Measurements from ENCODE around the gene DDIT3. TPM values are rescaled to one million over a fixed set of nuclear protein-coding genes. Genes with fewer than 3 reads are reported as not detected.
"Not testable (repeated sequence)": the region's sequence is repeated elsewhere in the genome, so short reads cannot be mapped to it uniquely, and the experiment has no call there.

Gene DDIT3
- total RNA-seq (159 TPM), polyA plus RNA-seq (10 to 100 TPM; 17.8 to 25.3 (median 20.9) TPM)

GRCh38 chr12:57520053-57520818, at the start of gene DDIT3:
DDIT3 (minus strand) TSS chr12:57520514; CDS start chr12:57517406, 3,108 bp downstream.
- ATAC-seq (ENCODE audit: low read depth in 2 of 2) (peak; percentile 78 to 81), DNase-seq (peak; percentile 99)
- peaks cover 21% of the 10 kb centered on the region for H3K27me3 Mint-ChIP-seq
- H3K27me3 ChIP-seq (ENCODE audit: control insufficient read depth, insufficient read depth, low read length), result no peaks in the 10 kb centered on the region
- H3K36me3 ChIP-seq (ENCODE audit: control insufficient read depth, insufficient read depth, low read length), result peaks cover 35% of the 10 kb centered on the region
- peak within 1 kb of the TSS; percentile 98 for H3K4me3 ChIP-seq (ENCODE audit: low read depth, low read length)
- H3K27ac ChIP-seq (ENCODE audit: insufficient read depth, low read length, poor library complexity, severe bottlenecking), result peak within 1 kb of the TSS; percentile 98
- no peaks in the 10 kb centered on the region for H3K9me3 ChIP-seq (ENCODE audit: control insufficient read depth in 2 of 2, low read length in 2 of 2)
- peaks cover 21 to 68% (median 48%) of the 10 kb centered on the region in 4 donors for H3K4me1 Mint-ChIP-seq
- peak within 1 kb of the TSS; percentile 97 to 99 (median 98) for H3K4me3 Mint-ChIP-seq
- peaks cover 0 to 3% (median 0%) of the 10 kb centered on the region in 7 donors for H3K9me3 Mint-ChIP-seq
- peaks cover 29% of the 10 kb centered on the region for H3K36me3 Mint-ChIP-seq
- H3K27ac Mint-ChIP-seq, result peak within 1 kb of the TSS; percentile 98 to 100 (median 100)
- peaks cover 59% of the 10 kb centered on the region for H3K4me1 ChIP-seq (ENCODE audit: control insufficient read depth, insufficient read depth, low read length, poor library complexity, severe bottlenecking)

DNA sequence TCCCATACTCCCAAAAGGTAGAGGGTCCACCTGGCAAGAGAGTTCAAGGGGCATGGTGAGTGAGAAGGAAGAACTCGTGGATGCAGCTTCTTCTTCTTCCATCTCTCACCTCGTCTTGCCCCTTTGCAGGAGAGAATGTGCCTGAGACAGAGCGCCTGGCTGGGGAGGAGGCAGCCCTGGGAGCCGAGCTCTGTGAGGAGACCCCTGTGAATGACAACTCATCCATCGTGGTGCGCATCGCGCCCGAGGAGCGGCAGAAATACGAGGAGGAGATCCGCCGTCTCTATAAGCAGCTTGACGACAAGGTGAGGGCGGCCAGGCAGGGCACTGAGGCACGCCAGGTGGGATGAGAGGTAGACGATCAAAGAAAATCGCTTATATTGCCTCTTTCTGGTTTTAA, 49.5 kb upstream of the DDIT3 start:
- DNase-seq (no peak), ATAC-seq (ENCODE audit: low read depth in 2 of 2) (no peak)
- no peak overlapping the region for H3K27ac Mint-ChIP-seq
- no peaks in the 10 kb centered on the region for H3K27me3 Mint-ChIP-seq
- no peaks in the 10 kb centered on the region for H3K27me3 ChIP-seq (ENCODE audit: control insufficient read depth, insufficient read depth, low read length)
- H3K36me3 ChIP-seq (ENCODE audit: control insufficient read depth, insufficient read depth, low read length), result no peaks in the 10 kb centered on the region
- H3K4me1 Mint-ChIP-seq, result no peaks in the 10 kb centered on the region
- no peaks in the 10 kb centered on the region for H3K9me3 Mint-ChIP-seq
- H3K27ac ChIP-seq (ENCODE audit: insufficient read depth, low read length, poor library complexity, severe bottlenecking), result no peak overlapping the region
- no peaks in the 10 kb centered on the region for H3K9me3 ChIP-seq (ENCODE audit: control insufficient read depth in 2 of 2, low read length in 2 of 2)
- no peak overlapping the region for H3K4me3 ChIP-seq (ENCODE audit: low read depth, low read length)
- H3K36me3 Mint-ChIP-seq, result no peaks in the 10 kb centered on the region
- H3K4me1 ChIP-seq (ENCODE audit: control insufficient read depth, insufficient read depth, low read length, poor library complexity, severe bottlenecking), result no peaks in the 10 kb centered on the region
- no peak overlapping the region for H3K4me3 Mint-ChIP-seq

DNA sequence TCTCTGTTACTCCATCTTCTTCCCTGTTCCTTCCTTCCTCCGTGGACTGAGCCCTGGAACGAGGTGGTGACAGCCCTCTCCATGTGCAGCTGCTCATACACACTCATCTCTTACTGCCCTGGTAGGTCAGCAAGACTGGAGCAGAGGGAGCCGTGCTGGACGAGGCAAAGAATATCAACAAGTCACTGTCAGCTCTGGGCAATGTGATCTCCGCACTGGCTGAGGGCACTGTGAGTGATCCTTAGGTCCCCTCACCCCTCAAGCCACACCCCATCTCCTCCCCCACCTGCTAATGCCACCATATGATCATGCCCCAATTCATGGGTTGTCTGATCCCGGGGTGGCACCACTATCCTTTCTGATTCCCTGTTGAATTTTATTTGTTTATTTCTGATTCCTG, 48.5 kb upstream of the DDIT3 start:
- H3K27ac ChIP-seq (ENCODE audit: insufficient read depth, low read length, poor library complexity, severe bottlenecking), result no peak overlapping the region
- Mint-ChIP-seq H3K27me3 (peaks cover 3% of the 10 kb centered on the region), H3K27ac (no peak overlapping the region), H3K9me3 (no peaks in the 10 kb centered on the region), H3K4me1 (no peaks in the 10 kb centered on the region), H3K4me3 (peak overlapping the region in 1 of 4 donors; percentile 73), H3K36me3 (no peaks in the 10 kb centered on the region)
- no peaks in the 10 kb centered on the region for H3K9me3 ChIP-seq (ENCODE audit: control insufficient read depth in 2 of 2, low read length in 2 of 2)
- no peaks in the 10 kb centered on the region for H3K36me3 ChIP-seq (ENCODE audit: control insufficient read depth, insufficient read depth, low read length)
- H3K27me3 ChIP-seq (ENCODE audit: control insufficient read depth, insufficient read depth, low read length), result no peaks in the 10 kb centered on the region
- H3K4me3 ChIP-seq (ENCODE audit: low read depth, low read length), result no peak overlapping the region
- DNase-seq (no peak), ATAC-seq (ENCODE audit: low read depth in 2 of 2) (no peak)
- H3K4me1 ChIP-seq (ENCODE audit: control insufficient read depth, insufficient read depth, low read length, poor library complexity, severe bottlenecking), result no peaks in the 10 kb centered on the region

GRCh38 chr12:57564178-57564740, 43.9 kb upstream of the DDIT3 start:
- no peaks in the 10 kb centered on the region for H3K4me1 ChIP-seq (ENCODE audit: control insufficient read depth, insufficient read depth, low read length, poor library complexity, severe bottlenecking)
- Mint-ChIP-seq H3K4me1 (peaks cover 0 to 5% (median 1%) of the 10 kb centered on the region in 4 donors), H3K27me3 (peaks cover 23% of the 10 kb centered on the region), H3K4me3 (no peak overlapping the region), H3K36me3 (no peaks in the 10 kb centered on the region), H3K27ac (no peak overlapping the region), H3K9me3 (no peaks in the 10 kb centered on the region)
- ATAC-seq (ENCODE audit: low read depth in 2 of 2), result no peak
- no peak overlapping the region for H3K4me3 ChIP-seq (ENCODE audit: low read depth, low read length)
- no peak overlapping the region for H3K27ac ChIP-seq (ENCODE audit: insufficient read depth, low read length, poor library complexity, severe bottlenecking)
- H3K9me3 ChIP-seq (ENCODE audit: control insufficient read depth in 2 of 2, low read length in 2 of 2), result no peaks in the 10 kb centered on the region
- H3K36me3 ChIP-seq (ENCODE audit: control insufficient read depth, insufficient read depth, low read length), result no peaks in the 10 kb centered on the region
- H3K27me3 ChIP-seq (ENCODE audit: control insufficient read depth, insufficient read depth, low read length), result no peaks in the 10 kb centered on the region
- DNase-seq, result no peak

- Histone ChIP-seq H3K27me3 (ENCODE audit: control insufficient read depth, insufficient read depth, low read length) (no peaks in the 10 kb centered on the region), H3K9me3 (ENCODE audit: control insufficient read depth in 2 of 2, low read length in 2 of 2) (no peaks in the 10 kb centered on the region), H3K27ac (ENCODE audit: insufficient read depth, low read length, poor library complexity, severe bottlenecking) (no peak overlapping the region), H3K36me3 (ENCODE audit: control insufficient read depth, insufficient read depth, low read length) (no peaks in the 10 kb centered on the region), H3K4me3 (ENCODE audit: low read depth, low read length) (no peak overlapping the region), H3K4me1 (ENCODE audit: control insufficient read depth, insufficient read depth, low read length, poor library complexity, severe bottlenecking) (no peaks in the 10 kb centered on the region)
- DNase-seq (no peak), ATAC-seq (ENCODE audit: low read depth in 2 of 2) (no peak)
- Mint-ChIP-seq H3K4me3 (no peak overlapping the region), H3K9me3 (no peaks in the 10 kb centered on the region), H3K27ac (no peak overlapping the region), H3K36me3 (no peaks in the 10 kb centered on the region), H3K4me1 (peaks cover 0 to 5% (median 1%) of the 10 kb centered on the region in 4 donors), H3K27me3 (peaks cover 23% of the 10 kb centered on the region)
Measured at GRCh38 chr12:57563358-57563757, 43.0 kb upstream of the DDIT3 start.

GRCh38 chr12:57561117-57561516, 40.8 kb upstream of the DDIT3 start:
- not testable (repeated sequence) for H3K4me3 Mint-ChIP-seq; H3K9me3 Mint-ChIP-seq; H3K4me1 Mint-ChIP-seq; DNase-seq; H3K4me1 ChIP-seq (ENCODE audit: control insufficient read depth, insufficient read depth, low read length, poor library complexity, severe bottlenecking); H3K4me3 ChIP-seq (ENCODE audit: low read depth, low read length); H3K27ac ChIP-seq (ENCODE audit: insufficient read depth, low read length, poor library complexity, severe bottlenecking); H3K9me3 ChIP-seq (ENCODE audit: control insufficient read depth in 2 of 2, low read length in 2 of 2); H3K36me3 ChIP-seq (ENCODE audit: control insufficient read depth, insufficient read depth, low read length); H3K36me3 Mint-ChIP-seq; ATAC-seq (ENCODE audit: low read depth in 2 of 2); H3K27me3 ChIP-seq (ENCODE audit: control insufficient read depth, insufficient read depth, low read length); H3K27ac Mint-ChIP-seq
- H3K27me3 Mint-ChIP-seq, result peaks cover 23% of the 10 kb centered on the region

DNA sequence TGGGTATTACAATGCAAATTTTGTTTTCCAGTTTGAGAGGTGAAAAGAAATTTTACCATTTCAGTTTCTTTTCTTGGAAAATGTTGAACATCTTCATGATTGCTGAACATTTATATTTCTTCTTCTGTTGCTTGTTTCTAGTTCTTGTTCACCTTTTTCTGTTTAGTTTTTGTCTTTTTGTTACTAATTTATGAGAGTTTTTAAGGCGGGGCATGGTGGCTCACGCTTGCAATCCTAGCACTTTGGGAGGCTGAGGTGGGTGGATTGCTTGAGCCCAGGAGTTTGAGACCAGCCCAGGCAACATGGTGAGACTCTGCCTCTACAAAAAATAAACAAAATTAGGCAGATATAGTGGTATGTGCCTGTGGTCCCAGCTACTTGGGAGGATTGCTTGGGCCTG, 40.2 kb upstream of the DDIT3 start:
- no peak overlapping the region for H3K27ac ChIP-seq (ENCODE audit: insufficient read depth, low read length, poor library complexity, severe bottlenecking)
- no peaks in the 10 kb centered on the region for H3K4me1 ChIP-seq (ENCODE audit: control insufficient read depth, insufficient read depth, low read length, poor library complexity, severe bottlenecking)
- H3K27me3 ChIP-seq (ENCODE audit: control insufficient read depth, insufficient read depth, low read length), result no peaks in the 10 kb centered on the region
- no peak overlapping the region for H3K4me3 Mint-ChIP-seq
- no peak overlapping the region for H3K4me3 ChIP-seq (ENCODE audit: low read depth, low read length)
- no peaks in the 10 kb centered on the region for H3K36me3 Mint-ChIP-seq
- DNase-seq (no peak), ATAC-seq (ENCODE audit: low read depth in 2 of 2) (no peak)
- H3K4me1 Mint-ChIP-seq, result peaks cover 0 to 5% (median 1%) of the 10 kb centered on the region in 4 donors
- H3K27ac Mint-ChIP-seq, result no peak overlapping the region
- H3K36me3 ChIP-seq (ENCODE audit: control insufficient read depth, insufficient read depth, low read length), result no peaks in the 10 kb centered on the region
- H3K9me3 Mint-ChIP-seq, result no peaks in the 10 kb centered on the region
- H3K9me3 ChIP-seq (ENCODE audit: control insufficient read depth in 2 of 2, low read length in 2 of 2), result no peaks in the 10 kb centered on the region
- peaks cover 23% of the 10 kb centered on the region for H3K27me3 Mint-ChIP-seq

- Mint-ChIP-seq H3K27ac (peak overlapping the region in 1 of 3 donors; percentile 38), H3K27me3 (peaks cover 27% of the 10 kb centered on the region), H3K4me3 (no peak overlapping the region), H3K4me1 (peaks cover 0 to 5% (median 1%) of the 10 kb centered on the region in 4 donors), H3K9me3 (no peaks in the 10 kb centered on the region), H3K36me3 (no peaks in the 10 kb centered on the region)
- Histone ChIP-seq H3K27ac (ENCODE audit: insufficient read depth, low read length, poor library complexity, severe bottlenecking) (no peak overlapping the region), H3K4me1 (ENCODE audit: control insufficient read depth, insufficient read depth, low read length, poor library complexity, severe bottlenecking) (no peaks in the 10 kb centered on the region), H3K4me3 (ENCODE audit: low read depth, low read length) (no peak overlapping the region), H3K9me3 (ENCODE audit: control insufficient read depth in 2 of 2, low read length in 2 of 2) (no peaks in the 10 kb centered on the region), H3K36me3 (ENCODE audit: control insufficient read depth, insufficient read depth, low read length) (no peaks in the 10 kb centered on the region), H3K27me3 (ENCODE audit: control insufficient read depth, insufficient read depth, low read length) (no peaks in the 10 kb centered on the region)
- ATAC-seq (ENCODE audit: low read depth in 2 of 2), result no peak
- DNase-seq, result no peak
Measured at GRCh38 chr12:57558864-57559263, 38.5 kb upstream of the DDIT3 start.
